ENCODE data around the gene VWA3B. TPM values are rescaled to one million over a fixed set of nuclear protein-coding genes. Genes with fewer than 3 reads are reported as not detected.

VWA3B gene
- polyA plus RNA-seq, 1 donor (not counting 4 experiments of a cell fraction or from before 2014, with no cell fraction given), result not detected

DNA sequence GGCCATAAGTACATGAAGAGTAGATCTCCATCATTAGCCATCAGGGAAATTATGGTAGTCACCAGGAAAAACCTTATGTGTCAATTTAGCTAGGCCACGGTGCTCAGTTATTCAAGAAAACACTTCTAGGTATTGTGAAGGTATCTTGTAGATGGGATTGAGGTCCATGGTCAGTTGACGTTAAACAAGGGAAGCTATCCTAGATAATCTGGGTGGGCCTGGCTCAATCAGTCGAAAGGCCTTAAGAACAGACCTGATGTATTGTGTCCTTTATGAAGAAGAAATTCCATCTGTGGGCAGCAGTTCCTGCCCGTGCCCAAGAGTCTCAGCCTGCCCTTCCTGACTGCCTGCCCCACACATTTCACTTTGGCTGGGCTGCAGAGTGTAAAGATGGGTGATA is 242.6 kb downstream of the VWA3B start:
- no peaks in the 10 kb centered on the region for H3K36me3 ChIP-seq (ENCODE audit: control insufficient read depth in 2 of 2, extremely low read depth in 1 of 2, insufficient read depth in 2 of 2, low read length in 2 of 2)
- no peak overlapping the region for H2AFZ ChIP-seq (ENCODE audit: control insufficient read depth, low read length)
- TF ChIP-seq, protein P1, sequence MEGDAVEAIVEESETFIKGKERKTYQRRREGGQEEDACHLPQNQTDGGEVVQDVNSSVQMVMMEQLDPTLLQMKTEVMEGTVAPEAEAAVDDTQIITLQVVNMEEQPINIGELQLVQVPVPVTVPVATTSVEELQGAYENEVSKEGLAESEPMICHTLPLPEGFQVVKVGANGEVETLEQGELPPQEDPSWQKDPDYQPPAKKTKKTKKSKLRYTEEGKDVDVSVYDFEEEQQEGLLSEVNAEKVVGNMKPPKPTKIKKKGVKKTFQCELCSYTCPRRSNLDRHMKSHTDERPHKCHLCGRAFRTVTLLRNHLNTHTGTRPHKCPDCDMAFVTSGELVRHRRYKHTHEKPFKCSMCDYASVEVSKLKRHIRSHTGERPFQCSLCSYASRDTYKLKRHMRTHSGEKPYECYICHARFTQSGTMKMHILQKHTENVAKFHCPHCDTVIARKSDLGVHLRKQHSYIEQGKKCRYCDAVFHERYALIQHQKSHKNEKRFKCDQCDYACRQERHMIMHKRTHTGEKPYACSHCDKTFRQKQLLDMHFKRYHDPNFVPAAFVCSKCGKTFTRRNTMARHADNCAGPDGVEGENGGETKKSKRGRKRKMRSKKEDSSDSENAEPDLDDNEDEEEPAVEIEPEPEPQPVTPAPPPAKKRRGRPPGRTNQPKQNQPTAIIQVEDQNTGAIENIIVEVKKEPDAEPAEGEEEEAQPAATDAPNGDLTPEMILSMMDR (optimal IDR thresholded peaks at IDR 0.05 in 1 of 3, IDR thresholded peaks at IDR 0.05 in 1 of 3, conservative IDR thresholded peaks at IDR 0.05 in 1 of 3; ENCODE audit: extremely low read depth in 1 of 3, insufficient read depth in 2 of 3, low read length in 3 of 3), result no peak
- TF ChIP-seq EZH2 (IDR thresholded peaks at IDR 0.05; ENCODE audit: low read length), result no peak
- dilution Hi-C loops (cut with MboI; ENCODE audit: extremely low pct_ligation_motif_present, low sequenced_read_pairs), result no loop called here
- H3K9me3 ChIP-seq (ENCODE audit: control insufficient read depth, low read depth, low read length), result no peaks in the 10 kb centered on the region
- H3K4me2 ChIP-seq (ENCODE audit: control insufficient read depth, extremely low read depth, insufficient read depth, low read depth, low read length), result no peak overlapping the region
- no peaks in the 10 kb centered on the region for H3K27me3 ChIP-seq (ENCODE audit: control insufficient read depth, extremely low read depth, insufficient read depth, low read length)
- H3K27ac ChIP-seq (ENCODE audit: control insufficient read depth, insufficient read depth, low read length), result no peak overlapping the region
- no peaks in the 10 kb centered on the region for H4K20me1 ChIP-seq (ENCODE audit: control insufficient read depth, extremely low read depth, insufficient read depth, low read length)
- FAIRE-seq (no peak), DNase-seq (ENCODE audit: low read depth, low spot score) (no peak)
- H3K9ac ChIP-seq (ENCODE audit: control insufficient read depth, extremely low read depth, insufficient read depth, low read length), result no peak overlapping the region
- peaks cover 3% of the 10 kb centered on the region for H3K9me1 ChIP-seq (ENCODE audit: control insufficient read depth, extremely low read depth, insufficient read depth, low read length)
- no peaks in the 10 kb centered on the region for H3K79me2 ChIP-seq (ENCODE audit: control insufficient read depth, insufficient read depth, low read length)
- H3K4me3 ChIP-seq (ENCODE audit: control insufficient read depth in 2 of 3, extremely low read depth in 1 of 3, insufficient read depth in 2 of 3, low read depth in 1 of 3, low read length in 3 of 3), result no peak overlapping the region
- H3K4me1 ChIP-seq (ENCODE audit: control insufficient read depth, extremely low read depth, insufficient read depth, low read length), result peaks cover 11% of the 10 kb centered on the region

DNA sequence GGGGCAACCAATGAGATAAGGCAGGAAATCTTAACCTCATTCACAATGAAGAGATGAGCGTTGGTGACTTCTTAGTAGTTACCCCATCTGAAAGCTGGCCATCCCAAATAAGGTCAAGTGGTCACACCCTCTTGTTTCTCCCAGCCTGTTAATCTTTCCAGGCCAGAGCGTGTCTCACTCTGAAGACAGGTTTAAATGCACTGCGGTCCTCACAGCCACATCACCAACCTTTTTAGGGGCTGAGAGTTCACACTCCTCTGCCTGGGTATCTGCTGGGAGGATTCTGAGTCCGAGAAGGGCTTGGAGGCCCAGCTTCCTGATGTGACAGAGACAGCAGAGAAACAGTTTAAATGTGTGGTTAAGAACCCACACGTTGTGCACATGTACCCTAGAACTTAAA is 246.0 kb downstream of the VWA3B start:
- no peaks in the 10 kb centered on the region for H3K9me3 ChIP-seq (ENCODE audit: control insufficient read depth, low read depth, low read length)
- peaks cover 3% of the 10 kb centered on the region for H3K9me1 ChIP-seq (ENCODE audit: control insufficient read depth, extremely low read depth, insufficient read depth, low read length)
- H3K36me3 ChIP-seq (ENCODE audit: control insufficient read depth in 2 of 2, extremely low read depth in 1 of 2, insufficient read depth in 2 of 2, low read length in 2 of 2), result no peaks in the 10 kb centered on the region
- no peaks in the 10 kb centered on the region for H3K27me3 ChIP-seq (ENCODE audit: control insufficient read depth, extremely low read depth, insufficient read depth, low read length)
- H2AFZ ChIP-seq (ENCODE audit: control insufficient read depth, low read length), result no peak overlapping the region
- no peak overlapping the region for H3K4me3 ChIP-seq (ENCODE audit: control insufficient read depth in 2 of 3, extremely low read depth in 1 of 3, insufficient read depth in 2 of 3, low read depth in 1 of 3, low read length in 3 of 3)
- no peaks in the 10 kb centered on the region for H4K20me1 ChIP-seq (ENCODE audit: control insufficient read depth, extremely low read depth, insufficient read depth, low read length)
- dilution Hi-C loops (cut with MboI; ENCODE audit: extremely low pct_ligation_motif_present, low sequenced_read_pairs), result no loop called here
- H3K79me2 ChIP-seq (ENCODE audit: control insufficient read depth, insufficient read depth, low read length), result no peaks in the 10 kb centered on the region
- H3K9ac ChIP-seq (ENCODE audit: control insufficient read depth, extremely low read depth, insufficient read depth, low read length), result no peak overlapping the region
- peaks cover 15% of the 10 kb centered on the region for H3K4me1 ChIP-seq (ENCODE audit: control insufficient read depth, extremely low read depth, insufficient read depth, low read length)
- FAIRE-seq, result no peak
- TF ChIP-seq, protein P1 (optimal IDR thresholded peaks at IDR 0.05 in 1 of 3, IDR thresholded peaks at IDR 0.05 in 1 of 3, conservative IDR thresholded peaks at IDR 0.05 in 1 of 3; ENCODE audit: extremely low read depth in 1 of 3, insufficient read depth in 2 of 3, low read length in 3 of 3), result no peak
- TF ChIP-seq EZH2 (IDR thresholded peaks at IDR 0.05; ENCODE audit: low read length), result no peak
- no peak overlapping the region for H3K27ac ChIP-seq (ENCODE audit: control insufficient read depth, insufficient read depth, low read length)
- no peak overlapping the region for H3K4me2 ChIP-seq (ENCODE audit: control insufficient read depth, extremely low read depth, insufficient read depth, low read depth, low read length)
- no peak for DNase-seq (ENCODE audit: low read depth, low spot score)

Measured in keratinocyte (primary cell).